Kidney (tissue), 14 donors: ENCODE results near the gene NDRG2. TPM values are rescaled to one million over a fixed set of nuclear protein-coding genes. Genes with fewer than 3 reads are reported as not detected.
A peak's percentile ranks its signal among the peaks of the same experiment; 100 is the strongest.

ENCODE experiments used
- DNase-seq, 5 donors: peaks; one replicate each; pipeline ENCODE4 v3.0.0-alpha.2; 2013 to 2020
- FAIRE-seq: peaks from 2 replicates; lab custom pipeline; 2012; peaks lifted over from hg19 to GRCh38; lab: Jason Lieb, UNC
- H3K27ac ChIP-seq, 2 donors: one replicate each; pipeline ENCODE4 v1.7.0; 2013; ENCODE audit warnings: low read depth in 2 of 2, low read length in 2 of 2, inconsistent platforms in 1 of 2
- H3K27me3 ChIP-seq: one replicate; pipeline ENCODE4 v1.7.1; 2013; ENCODE audit warnings: low read length, inconsistent platforms; ENCODE audit not compliant: control insufficient read depth, insufficient read depth
- H3K36me3 ChIP-seq, 3 donors: one replicate each; pipeline versions ENCODE4 v1.7.0 to v1.7.1; 2013; ENCODE audit warnings: low read length in 3 of 3, control low read depth in 1 of 3, inconsistent platforms in 1 of 3; ENCODE audit not compliant: insufficient read depth in 3 of 3, control insufficient read depth in 2 of 3
- H3K4me1 ChIP-seq, 3 donors: one replicate each; pipeline versions ENCODE4 v1.7.0 to v1.7.1; 2013; ENCODE audit warnings: low read length in 3 of 3, inconsistent platforms in 1 of 3, low read depth in 1 of 3; ENCODE audit not compliant: control insufficient read depth in 2 of 3, insufficient read depth in 2 of 3
- H3K4me3 ChIP-seq, 3 donors: one replicate each; pipeline versions ENCODE4 v1.7.0 to v1.8.1; 2013; ENCODE audit warnings: low read length in 3 of 3, control low read depth in 1 of 3, inconsistent platforms in 1 of 3
- H3K9ac ChIP-seq, 3 donors: one replicate each; pipeline versions ENCODE4 v1.7.0 to v1.7.1; 2013; ENCODE audit warnings: low read length in 3 of 3, control low read depth in 1 of 3, inconsistent platforms in 1 of 3
- H3K9me3 ChIP-seq, 3 donors: one replicate each; pipeline versions ENCODE4 v1.7.0 to v1.7.1; 2013; ENCODE audit warnings: low read length in 3 of 3, control low read depth in 1 of 3, inconsistent platforms in 1 of 3; ENCODE audit not compliant: control insufficient read depth in 2 of 3, insufficient read depth in 1 of 3
- intact Hi-C: fragments of 100-400 bp; cut with DNase I; formaldehyde crosslinking; loops from one replicate; pipeline ENCODE4 v1.11.1; 2022
- polyA plus RNA-seq: library from polyadenylated mRNA; stranded (reverse); fragments of 350-450 nt; fragmentation: Illumina TruSeq; extraction: RNeasy Lipid Tissue Mini Kit (QIAGEN cat#74804); gene quantifications from one replicate; pipeline ENCODE4 v1.2.3, GENCODE V29; 2014; ENCODE audit warnings: low read depth, low replicate concordance; ENCODE audit not compliant: insufficient read depth
- total RNA-seq: library from RNA; stranded (reverse); fragmentation: NEBNext Ultra II Directional; extraction: Animal tissue kit (Norgen Biotek cat#: 25700); gene quantifications from one replicate; pipeline ENCODE4 v1.2.1, GENCODE V29; 2021
- TF ChIP-seq, protein P1 (sequence below): IDR thresholded peaks from 3 replicates; pipeline ENCODE4 v1.5.1; 2012; ENCODE audit warnings: mild to moderate bottlenecking, moderate library complexity, borderline replicate concordance; ENCODE audit not compliant: insufficient read depth; ENCODE audit errors: extremely low read depth
- donor health status: control.
- donor health status: control.
- donor health status: control.
- donor health status: control.
- donor health status: control.
- donor health status: DM: yes; HTN: yes; CAD: no.
- donor health status: Normal renal cell carcinoma (clear cell type).

The NDRG2 gene
- total and polyA plus RNA-seq, 2 donors from 2014 or later, result 86.2 to 209 TPM

GRCh38 chr14:21043974-21044618 lies 19.2 kb upstream of the NDRG2 start:
- Histone ChIP-seq H3K4me1 (peaks cover 6 to 33% (median 23%) of the 10 kb centered on the region in 3 donors), H3K9me3 (no peaks in the 10 kb centered on the region), H3K4me3 (no peak overlapping the region), H3K9ac (no peak overlapping the region), H3K36me3 (no peaks in the 10 kb centered on the region), H3K27ac (peak overlapping the region; percentile 51 to 64), H3K27me3 (no peaks in the 10 kb centered on the region)
- DNase-seq (peak in 4 of 5 donors; percentile 37 to 60 (median 44)), FAIRE-seq (no peak)
- intact Hi-C loops, result no loop called here
- TF ChIP-seq, protein P1, sequence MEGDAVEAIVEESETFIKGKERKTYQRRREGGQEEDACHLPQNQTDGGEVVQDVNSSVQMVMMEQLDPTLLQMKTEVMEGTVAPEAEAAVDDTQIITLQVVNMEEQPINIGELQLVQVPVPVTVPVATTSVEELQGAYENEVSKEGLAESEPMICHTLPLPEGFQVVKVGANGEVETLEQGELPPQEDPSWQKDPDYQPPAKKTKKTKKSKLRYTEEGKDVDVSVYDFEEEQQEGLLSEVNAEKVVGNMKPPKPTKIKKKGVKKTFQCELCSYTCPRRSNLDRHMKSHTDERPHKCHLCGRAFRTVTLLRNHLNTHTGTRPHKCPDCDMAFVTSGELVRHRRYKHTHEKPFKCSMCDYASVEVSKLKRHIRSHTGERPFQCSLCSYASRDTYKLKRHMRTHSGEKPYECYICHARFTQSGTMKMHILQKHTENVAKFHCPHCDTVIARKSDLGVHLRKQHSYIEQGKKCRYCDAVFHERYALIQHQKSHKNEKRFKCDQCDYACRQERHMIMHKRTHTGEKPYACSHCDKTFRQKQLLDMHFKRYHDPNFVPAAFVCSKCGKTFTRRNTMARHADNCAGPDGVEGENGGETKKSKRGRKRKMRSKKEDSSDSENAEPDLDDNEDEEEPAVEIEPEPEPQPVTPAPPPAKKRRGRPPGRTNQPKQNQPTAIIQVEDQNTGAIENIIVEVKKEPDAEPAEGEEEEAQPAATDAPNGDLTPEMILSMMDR, result no peak

- TF ChIP-seq, protein P1, result no peak
- Histone ChIP-seq H3K36me3 (no peaks in the 10 kb centered on the region), H3K9ac (peak overlapping the region in 1 of 3 donors; percentile 32), H3K9me3 (no peaks in the 10 kb centered on the region), H3K4me3 (no peak overlapping the region), H3K27me3 (no peaks in the 10 kb centered on the region), H3K4me1 (peaks cover 7 to 39% (median 25%) of the 10 kb centered on the region in 3 donors), H3K27ac (peak overlapping the region; percentile 64 to 74)
- intact Hi-C loops, result no loop called here
- DNase-seq (no peak), FAIRE-seq (no peak)
These were observed 18.6 kb upstream of the NDRG2 start for GRCh38 chr14:21043387-21043973.

- Histone ChIP-seq H3K9me3 (no peaks in the 10 kb centered on the region), H3K27ac (peak overlapping the region in 1 of 2 donors; percentile 74), H3K4me1 (peaks cover 7 to 41% (median 29%) of the 10 kb centered on the region in 3 donors), H3K27me3 (no peaks in the 10 kb centered on the region), H3K36me3 (no peaks in the 10 kb centered on the region), H3K9ac (peak overlapping the region in 1 of 3 donors; percentile 32), H3K4me3 (no peak overlapping the region)
- TF ChIP-seq, protein P1, result no peak
- no peak for FAIRE-seq
- intact Hi-C loops, result no loop called here
- no peak for DNase-seq
These were observed 18.1 kb upstream of the NDRG2 start for GRCh38 chr14:21042918-21043317.
